H54 (cell line): ENCODE data around the gene ACSBG1.
A peak's percentile ranks its signal among the peaks of the same experiment; 100 is the strongest.

Experiments
- DNase-seq: peaks from one replicate; pipeline ENCODE4 v3.0.0; 2011; ENCODE audit warnings: low spot score, mixed read lengths; ENCODE audit not compliant: insufficient read length
- FAIRE-seq: peaks from 3 replicates; lab custom pipeline; 2011; peaks lifted over from hg19 to GRCh38; lab: Jason Lieb, UNC
- POLR2A ChIP-seq: IDR thresholded peaks from 2 replicates; pipeline ENCODE4 v1.6.1; 2011; ENCODE audit warnings: low read depth, mild to moderate bottlenecking, low read length

The ACSBG1 gene

GRCh38 chr15:78234515-78235040, at the start of gene ACSBG1:
Gene ACSBG1, minus strand, starts transcription at chr15:78234565. Its CDS starts 64 bp downstream, at chr15:78234501.
- no peak for TF ChIP-seq POLR2A
- FAIRE-seq: no peak
- DNase-seq: no peak

- no peak for DNase-seq
- no peak for TF ChIP-seq POLR2A
- FAIRE-seq: no peak
These were observed 48.0 kb upstream of the ACSBG1 start for GRCh38 chr15:78282324-78282723.

GRCh38 chr15:78280319-78281072, 46.1 kb upstream of the ACSBG1 start:
- no peak for TF ChIP-seq POLR2A
- no peak for DNase-seq
- FAIRE-seq: no peak

- no peak for TF ChIP-seq POLR2A
- no peak for FAIRE-seq
- no peak for DNase-seq
These were observed 41.9 kb upstream of the ACSBG1 start for GRCh38 chr15:78276064-78276943.

- FAIRE-seq (no peak), DNase-seq (no peak)
- TF ChIP-seq POLR2A: no peak
These were observed 40.6 kb upstream of the ACSBG1 start for GRCh38 chr15:78274994-78275393.

- no peak for FAIRE-seq
- no peak for DNase-seq
- TF ChIP-seq POLR2A: no peak
These were observed 38.4 kb upstream of the ACSBG1 start for GRCh38 chr15:78272776-78273175.

GRCh38 chr15:78272316-78272715, 38.0 kb upstream of the ACSBG1 start:
- FAIRE-seq (no peak), DNase-seq (no peak)
- TF ChIP-seq POLR2A: no peak

- no peak for FAIRE-seq
- TF ChIP-seq POLR2A: no peak
- DNase-seq: no peak
These were observed 32.4 kb upstream of the ACSBG1 start for GRCh38 chr15:78266806-78267205.

GRCh38 chr15:78266229-78266628, 31.9 kb upstream of the ACSBG1 start:
- DNase-seq (no peak), FAIRE-seq (no peak)
- no peak for TF ChIP-seq POLR2A

- TF ChIP-seq POLR2A: no peak
- FAIRE-seq (no peak), DNase-seq (peak; percentile 66)
These were observed 31.4 kb upstream of the ACSBG1 start for GRCh38 chr15:78265752-78266224.

- DNase-seq (no peak), FAIRE-seq (no peak)
- no peak for TF ChIP-seq POLR2A
These were observed 30.7 kb upstream of the ACSBG1 start for GRCh38 chr15:78265137-78265460.

GRCh38 chr15:78264304-78265136, 30.2 kb upstream of the ACSBG1 start, which contains the start of gene DNAJA4:
Gene DNAJA4, plus strand, starts transcription at chr15:78264562. Its CDS starts 202 bp downstream, at chr15:78264764.
- FAIRE-seq: no peak
- DNase-seq: no peak
- no peak for TF ChIP-seq POLR2A

GRCh38 chr15:78263907-78264303, 29.5 kb upstream of the ACSBG1 start:
- FAIRE-seq (no peak), DNase-seq (no peak)
- no peak for TF ChIP-seq POLR2A
